Fibroblast of lung (primary cell): ENCODE measurements around the gene FLT3.

Source experiments
- CTCF ChIP-seq, 2 donors: IDR thresholded peaks in 1 of 2; conservative IDR thresholded peaks in 1 of 2; 1 replicate in 1 of 2; 2 replicates in 1 of 2; pipeline ENCODE4 v1.5.1; 2011 to 2012; ENCODE audit warnings: low read length in 2 of 2, control low read depth in 1 of 2, inconsistent platforms in 1 of 2, low read depth in 1 of 2, mild to moderate bottlenecking in 1 of 2
- EZH2 ChIP-seq: IDR thresholded peaks from 2 replicates; pipeline ENCODE4 v1.5.1; 2012; ENCODE audit warnings: low read length, control low read depth, mild to moderate bottlenecking; ENCODE audit errors: missing control alignments

- no peak for TF ChIP-seq CTCF (conservative IDR thresholded peaks at IDR 0.05 in 1 of 2, IDR thresholded peaks at IDR 0.05 in 1 of 2; ENCODE audit: low read depth in 1 of 2, low read length in 2 of 2)
- no peak for TF ChIP-seq EZH2
Observed at GRCh38 chr13:28049880-28050875, 50.2 kb downstream of the FLT3 start.
